GM18511 (cell line): ENCODE data around the gene CNPY1.

ENCODE experiments used
- ATAC-seq: cut with Tn5 transposase; IDR thresholded peaks from one replicate; pipeline ENCODE4 v1.9.1; 2021; ENCODE audit warnings: mild to moderate bottlenecking, moderate library complexity; ENCODE audit not compliant: unreplicated experiment

CNPY1 gene

GRCh38 chr7:155457544-155458110, 88.7 kb downstream of the CNPY1 start:
- ATAC-seq: no peak

- no peak for ATAC-seq
These were observed 89.4 kb downstream of the CNPY1 start for GRCh38 chr7:155456738-155457543.

- ATAC-seq: no peak
These were observed 90.3 kb downstream of the CNPY1 start for GRCh38 chr7:155455776-155456737.

GRCh38 chr7:155455132-155455693, 91.1 kb downstream of the CNPY1 start:
- no peak for ATAC-seq

- no peak for ATAC-seq
These were observed 91.9 kb downstream of the CNPY1 start for GRCh38 chr7:155454183-155455112.

- no peak for ATAC-seq
These were observed 92.8 kb downstream of the CNPY1 start for GRCh38 chr7:155453296-155454182.

- no peak for ATAC-seq
These were observed 93.7 kb downstream of the CNPY1 start for GRCh38 chr7:155452505-155453295.

- ATAC-seq: no peak
These were observed 94.5 kb downstream of the CNPY1 start for GRCh38 chr7:155451840-155452239.
